Esophagus squamous epithelium (tissue), 4 donors: Measurements from ENCODE around the gene TRMT44.

ENCODE experiments used
- POLR2A ChIP-seq, 4 donors: fragments of 450-650 bp; IDR thresholded peaks; one replicate each; pipeline ENCODE4 v1.6.1; 2017; ENCODE audit warnings: antibody characterized with exemption in 4 of 4, mild to moderate bottlenecking in 4 of 4, moderate library complexity in 3 of 4
- TF ChIP-seq, protein P1 (sequence below), 6 experiments: fragments of 450-650 bp in 4 of 6; fragments of 200-600 bp in 2 of 6; sonication (generic) in 2 of 6; IDR thresholded peaks; one replicate each; pipeline ENCODE4 v1.5.1; 2016 to 2019; ENCODE audit warnings: antibody characterized with exemption in 6 of 6, mild to moderate bottlenecking in 4 of 6, moderate library complexity in 4 of 6

DNA sequence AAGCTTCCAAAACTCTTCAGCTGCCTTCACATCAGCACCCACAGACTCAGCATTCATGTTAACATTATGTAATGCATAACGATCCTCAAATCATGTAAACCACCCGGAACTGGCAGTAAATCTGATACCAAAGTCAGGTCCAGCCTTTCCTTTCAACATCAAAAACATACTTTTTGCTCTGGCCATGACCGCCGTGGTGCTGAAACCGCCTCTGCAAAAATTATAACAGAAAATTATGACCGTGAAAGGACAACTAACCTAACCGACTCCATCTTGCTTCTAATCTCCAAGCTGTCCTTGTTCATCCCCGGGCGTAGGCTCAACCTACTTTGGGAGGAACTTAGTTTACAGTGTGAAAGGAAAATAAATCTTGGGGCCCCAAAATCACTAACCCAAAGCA is 51.6 kb downstream of the TRMT44 start:
- TF ChIP-seq, protein P1, sequence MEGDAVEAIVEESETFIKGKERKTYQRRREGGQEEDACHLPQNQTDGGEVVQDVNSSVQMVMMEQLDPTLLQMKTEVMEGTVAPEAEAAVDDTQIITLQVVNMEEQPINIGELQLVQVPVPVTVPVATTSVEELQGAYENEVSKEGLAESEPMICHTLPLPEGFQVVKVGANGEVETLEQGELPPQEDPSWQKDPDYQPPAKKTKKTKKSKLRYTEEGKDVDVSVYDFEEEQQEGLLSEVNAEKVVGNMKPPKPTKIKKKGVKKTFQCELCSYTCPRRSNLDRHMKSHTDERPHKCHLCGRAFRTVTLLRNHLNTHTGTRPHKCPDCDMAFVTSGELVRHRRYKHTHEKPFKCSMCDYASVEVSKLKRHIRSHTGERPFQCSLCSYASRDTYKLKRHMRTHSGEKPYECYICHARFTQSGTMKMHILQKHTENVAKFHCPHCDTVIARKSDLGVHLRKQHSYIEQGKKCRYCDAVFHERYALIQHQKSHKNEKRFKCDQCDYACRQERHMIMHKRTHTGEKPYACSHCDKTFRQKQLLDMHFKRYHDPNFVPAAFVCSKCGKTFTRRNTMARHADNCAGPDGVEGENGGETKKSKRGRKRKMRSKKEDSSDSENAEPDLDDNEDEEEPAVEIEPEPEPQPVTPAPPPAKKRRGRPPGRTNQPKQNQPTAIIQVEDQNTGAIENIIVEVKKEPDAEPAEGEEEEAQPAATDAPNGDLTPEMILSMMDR (IDR thresholded peaks at IDR 0.05) = no peak
- no peak for TF ChIP-seq POLR2A (IDR thresholded peaks at IDR 0.05)
